Dendritic cell treated with granulocyte-macrophage colony-stimulating factor and Interleukin-4, amounts not matched to agents 40 ng/mL and 50 ng/mL, for 4 days (primary cell): ENCODE results near the gene BIRC7.

Experiments used
- H3K27ac Mint-ChIP-seq: one replicate; pipeline ENCODE4 v1.8.0; 2022; ENCODE audit warnings: mild to moderate bottlenecking, mixed read lengths
- H3K27me3 Mint-ChIP-seq: one replicate; pipeline ENCODE4 v1.8.0; 2022; ENCODE audit warnings: mild to moderate bottlenecking, mixed read lengths
- H3K36me3 Mint-ChIP-seq: one replicate; pipeline ENCODE4 v1.8.0; 2022; ENCODE audit warnings: low read depth, mixed read lengths
- H3K4me1 Mint-ChIP-seq: one replicate; pipeline ENCODE4 v1.8.0; 2022; ENCODE audit warnings: low read depth, mixed read lengths
- H3K4me3 Mint-ChIP-seq: one replicate; pipeline ENCODE4 v1.8.0; 2022; ENCODE audit warnings: mild to moderate bottlenecking, moderate library complexity, mixed read lengths
- H3K9me3 Mint-ChIP-seq: one replicate; pipeline ENCODE4 v1.8.0; 2022; ENCODE audit warnings: mixed read lengths
- intact Hi-C: fragments of 100-400 bp; cut with micrococcal nuclease; formaldehyde crosslinking; loops from one replicate; pipeline ENCODE4 v1.15.0; 2022

Gene BIRC7, protein sequence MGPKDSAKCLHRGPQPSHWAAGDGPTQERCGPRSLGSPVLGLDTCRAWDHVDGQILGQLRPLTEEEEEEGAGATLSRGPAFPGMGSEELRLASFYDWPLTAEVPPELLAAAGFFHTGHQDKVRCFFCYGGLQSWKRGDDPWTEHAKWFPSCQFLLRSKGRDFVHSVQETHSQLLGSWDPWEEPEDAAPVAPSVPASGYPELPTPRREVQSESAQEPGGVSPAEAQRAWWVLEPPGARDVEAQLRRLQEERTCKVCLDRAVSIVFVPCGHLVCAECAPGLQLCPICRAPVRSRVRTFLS

GRCh38 chr20:63235399-63235983 lies at the start of gene BIRC7:
Gene BIRC7 (plus strand): TSS chr20:63235905. CDS start chr20:63236097, 192 bp downstream.
- Mint-ChIP-seq H3K9me3 (no peaks in the 10 kb centered on the region), H3K4me1 (peaks cover 6% of the 10 kb centered on the region), H3K4me3 (no peak within 1 kb of the TSS), H3K27ac (no peak within 1 kb of the TSS), H3K27me3 (peaks cover 30% of the 10 kb centered on the region), H3K36me3 (no peaks in the 10 kb centered on the region)
- intact Hi-C loops = no loop called here

DNA sequence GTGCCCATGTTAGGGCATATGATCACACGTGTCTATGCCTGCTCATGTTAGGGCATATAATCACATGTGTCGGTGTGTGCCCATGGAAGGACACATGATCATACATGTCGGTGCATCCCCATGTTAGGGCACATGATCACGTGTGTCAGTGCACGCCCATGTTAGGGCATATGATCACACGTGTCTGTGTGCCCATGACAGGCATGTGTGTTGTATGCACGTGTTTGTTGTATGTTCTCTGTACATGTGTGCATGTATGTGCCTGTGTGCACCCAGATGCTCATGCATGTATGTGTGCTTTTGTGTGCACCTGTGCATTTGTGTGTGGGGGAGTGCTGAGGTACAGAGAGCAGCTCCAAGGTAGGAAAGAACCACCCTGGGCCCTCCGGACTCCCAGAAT lies 49.6 kb upstream of the BIRC7 start:
- no peak overlapping the region for H3K27ac Mint-ChIP-seq
- no peaks in the 10 kb centered on the region for H3K4me1 Mint-ChIP-seq
- no peak overlapping the region for H3K4me3 Mint-ChIP-seq
- peaks cover 26% of the 10 kb centered on the region for H3K27me3 Mint-ChIP-seq
- no peaks in the 10 kb centered on the region for H3K9me3 Mint-ChIP-seq
- no peaks in the 10 kb centered on the region for H3K36me3 Mint-ChIP-seq
- intact Hi-C loops = no loop called here

DNA sequence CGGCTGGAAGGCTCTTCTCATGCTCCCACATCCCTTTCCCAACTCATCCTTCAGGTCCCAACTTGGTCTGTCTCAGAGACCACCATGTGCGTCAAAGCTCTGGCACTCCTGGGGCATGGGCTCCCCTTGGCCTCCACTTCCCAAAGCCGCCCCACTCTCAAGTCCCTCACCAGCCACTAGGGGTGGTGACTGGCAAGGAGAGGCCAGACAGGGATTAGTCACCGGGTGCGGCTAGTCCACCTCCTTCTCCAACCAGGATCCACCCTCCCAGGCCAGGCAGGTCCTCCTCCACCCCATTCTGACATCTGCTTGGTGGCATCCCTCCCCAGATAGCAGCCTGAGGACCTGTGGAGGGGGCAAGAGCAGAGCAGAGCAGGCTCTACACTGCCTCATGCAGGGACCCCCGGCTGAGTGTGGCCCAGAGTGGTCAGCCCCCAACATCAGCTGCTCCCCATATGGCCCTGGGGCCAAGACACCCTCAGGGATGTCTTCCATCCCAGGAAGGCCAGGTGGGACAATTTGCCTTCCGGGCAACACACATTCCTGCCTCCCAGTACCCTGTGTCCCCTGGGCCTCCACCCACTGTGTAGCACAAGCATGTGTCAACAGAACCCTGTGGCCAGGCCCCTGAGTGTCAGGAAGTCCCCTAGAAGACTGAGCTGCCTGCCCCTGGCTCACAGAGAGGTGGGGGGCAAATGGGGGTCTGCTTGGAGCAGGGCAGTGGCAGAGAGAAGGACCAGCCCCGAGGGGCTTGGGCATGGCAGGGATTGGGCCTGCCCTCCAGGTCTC lies 49.0 kb upstream of the BIRC7 start:
- no peaks in the 10 kb centered on the region for H3K4me1 Mint-ChIP-seq
- no peak overlapping the region for H3K27ac Mint-ChIP-seq
- H3K36me3 Mint-ChIP-seq = no peaks in the 10 kb centered on the region
- H3K27me3 Mint-ChIP-seq = peaks cover 20% of the 10 kb centered on the region
- intact Hi-C loops = no loop called here
- no peak overlapping the region for H3K4me3 Mint-ChIP-seq
- no peaks in the 10 kb centered on the region for H3K9me3 Mint-ChIP-seq

GRCh38 chr20:63187338-63188158 lies 48.2 kb upstream of the BIRC7 start:
- H3K27me3 Mint-ChIP-seq = peaks cover 12% of the 10 kb centered on the region
- intact Hi-C loops = no loop called here
- H3K4me3 Mint-ChIP-seq = no peak overlapping the region
- H3K9me3 Mint-ChIP-seq = no peaks in the 10 kb centered on the region
- H3K27ac Mint-ChIP-seq = no peak overlapping the region
- H3K36me3 Mint-ChIP-seq = no peaks in the 10 kb centered on the region
- H3K4me1 Mint-ChIP-seq = no peaks in the 10 kb centered on the region

DNA sequence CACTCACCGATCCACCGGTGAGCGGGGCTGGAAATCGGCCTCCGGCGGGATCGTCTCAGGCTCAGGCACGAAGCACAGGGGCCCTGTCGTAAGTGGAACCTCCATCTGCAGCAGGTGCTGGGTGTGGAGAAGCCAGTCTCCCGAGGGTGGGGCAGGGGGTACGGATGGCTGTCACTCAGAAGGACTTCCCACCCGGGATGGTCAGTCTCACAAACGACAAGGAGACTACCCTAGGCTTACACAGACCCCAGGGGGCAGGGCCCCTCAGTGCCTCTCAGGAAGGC lies 47.6 kb upstream of the BIRC7 start:
- no peaks in the 10 kb centered on the region for H3K4me1 Mint-ChIP-seq
- intact Hi-C loops = no loop called here
- no peaks in the 10 kb centered on the region for H3K36me3 Mint-ChIP-seq
- H3K27ac Mint-ChIP-seq = no peak overlapping the region
- no peaks in the 10 kb centered on the region for H3K9me3 Mint-ChIP-seq
- H3K27me3 Mint-ChIP-seq = peaks cover 7% of the 10 kb centered on the region
- no peak overlapping the region for H3K4me3 Mint-ChIP-seq

DNA sequence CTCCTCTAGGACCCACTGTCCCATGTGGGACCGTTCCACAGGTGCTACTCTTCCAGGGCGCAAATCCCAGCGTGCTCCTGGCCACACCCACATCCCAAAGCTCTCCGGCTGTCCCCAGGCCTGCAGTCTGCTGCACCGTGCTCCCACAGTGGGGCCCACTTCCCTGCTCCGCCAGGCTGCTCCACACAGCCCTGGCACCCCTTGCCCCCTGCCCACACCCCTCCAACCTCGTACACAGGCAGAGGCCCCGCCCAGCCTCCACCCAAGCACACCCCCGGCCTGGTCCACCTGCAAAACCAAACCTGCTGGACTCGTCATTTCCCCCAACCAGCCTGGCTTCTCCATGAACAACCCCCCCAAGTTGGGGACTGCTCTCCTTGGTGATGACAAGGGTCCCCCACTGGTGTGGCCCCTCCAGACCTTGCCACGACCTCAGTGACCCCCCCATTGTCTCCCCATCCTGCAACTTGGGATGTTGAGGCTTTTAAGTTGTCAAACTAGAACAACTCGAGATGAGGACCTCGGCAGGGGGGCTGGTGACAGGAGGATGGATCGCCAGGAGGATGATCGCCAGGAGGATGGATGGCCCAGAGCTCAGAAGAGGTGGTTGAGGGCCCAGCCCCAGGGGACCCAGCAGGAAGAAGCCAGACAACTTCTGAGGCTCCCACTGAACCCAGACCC lies 46.9 kb upstream of the BIRC7 start:
- intact Hi-C loops = no loop called here
- H3K4me1 Mint-ChIP-seq = no peaks in the 10 kb centered on the region
- H3K4me3 Mint-ChIP-seq = no peak overlapping the region
- H3K9me3 Mint-ChIP-seq = no peaks in the 10 kb centered on the region
- H3K27ac Mint-ChIP-seq = no peak overlapping the region
- peaks cover 4% of the 10 kb centered on the region for H3K27me3 Mint-ChIP-seq
- H3K36me3 Mint-ChIP-seq = no peaks in the 10 kb centered on the region

DNA sequence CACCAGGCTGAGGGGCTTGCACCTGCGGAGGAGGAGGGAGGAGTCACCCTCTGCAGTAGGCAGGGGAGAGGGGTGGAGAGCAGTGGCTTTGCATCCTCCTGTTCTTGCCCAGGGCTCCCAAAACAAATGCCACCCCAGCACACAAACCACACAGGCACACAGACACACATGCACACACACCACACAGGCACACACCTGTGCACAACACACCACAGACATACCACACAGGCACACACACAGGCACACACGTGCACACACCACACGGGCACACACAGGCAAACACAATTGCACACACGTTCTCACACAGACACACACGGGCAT lies 46.4 kb upstream of the BIRC7 start:
- Mint-ChIP-seq H3K9me3 (no peaks in the 10 kb centered on the region), H3K27ac (no peak overlapping the region), H3K27me3 (peaks cover 2% of the 10 kb centered on the region), H3K36me3 (no peaks in the 10 kb centered on the region), H3K4me1 (no peaks in the 10 kb centered on the region), H3K4me3 (no peak overlapping the region)
- intact Hi-C loops = no loop called here

GRCh38 chr20:63189846-63190559 lies 45.7 kb upstream of the BIRC7 start:
- intact Hi-C loops = no loop called here
- Mint-ChIP-seq H3K4me1 (no peaks in the 10 kb centered on the region), H3K27ac (no peak overlapping the region)

DNA sequence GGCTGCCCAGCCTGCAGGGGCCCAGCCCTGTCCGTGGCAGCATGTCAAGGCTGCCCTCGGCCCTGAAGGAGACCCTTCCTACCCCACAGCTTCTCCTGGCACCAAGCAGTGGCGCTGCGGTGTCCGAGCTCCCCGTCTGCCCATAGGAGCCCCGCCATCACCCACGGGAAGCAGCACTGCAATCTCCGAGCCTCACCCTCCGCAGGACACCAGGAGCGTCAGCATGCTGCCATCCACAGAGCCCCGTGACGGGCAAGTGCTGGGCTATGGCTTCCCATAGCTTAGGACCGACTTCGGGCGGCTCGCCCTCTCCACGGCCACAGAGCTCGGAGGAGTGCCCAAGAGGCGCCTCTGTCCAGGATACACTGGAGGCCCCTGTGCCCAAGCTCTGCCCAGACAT lies 44.9 kb upstream of the BIRC7 start:
- peaks cover 14% of the 10 kb centered on the region for H3K36me3 Mint-ChIP-seq
- no peak overlapping the region for H3K27ac Mint-ChIP-seq
- intact Hi-C loops = no loop called here
- no peaks in the 10 kb centered on the region for H3K4me1 Mint-ChIP-seq
- H3K9me3 Mint-ChIP-seq = no peaks in the 10 kb centered on the region
- no peaks in the 10 kb centered on the region for H3K27me3 Mint-ChIP-seq
- no peak overlapping the region for H3K4me3 Mint-ChIP-seq

More at GRCh38 chr20:63189846-63190559, 45.7 kb upstream of the BIRC7 start:
- Mint-ChIP-seq H3K9me3 (no peaks in the 10 kb centered on the region), H3K36me3 (peaks cover 6% of the 10 kb centered on the region), H3K27me3 (no peaks in the 10 kb centered on the region), H3K4me3 (no peak overlapping the region)

- Mint-ChIP-seq H3K4me1 (no peaks in the 10 kb centered on the region), H3K27me3 (no peaks in the 10 kb centered on the region), H3K4me3 (no peak overlapping the region), H3K36me3 (peaks cover 20% of the 10 kb centered on the region), H3K27ac (no peak overlapping the region), H3K9me3 (no peaks in the 10 kb centered on the region)
- intact Hi-C loops = no loop called here
These were observed 44.3 kb upstream of the BIRC7 start for GRCh38 chr20:63191400-63191799.

DNA sequence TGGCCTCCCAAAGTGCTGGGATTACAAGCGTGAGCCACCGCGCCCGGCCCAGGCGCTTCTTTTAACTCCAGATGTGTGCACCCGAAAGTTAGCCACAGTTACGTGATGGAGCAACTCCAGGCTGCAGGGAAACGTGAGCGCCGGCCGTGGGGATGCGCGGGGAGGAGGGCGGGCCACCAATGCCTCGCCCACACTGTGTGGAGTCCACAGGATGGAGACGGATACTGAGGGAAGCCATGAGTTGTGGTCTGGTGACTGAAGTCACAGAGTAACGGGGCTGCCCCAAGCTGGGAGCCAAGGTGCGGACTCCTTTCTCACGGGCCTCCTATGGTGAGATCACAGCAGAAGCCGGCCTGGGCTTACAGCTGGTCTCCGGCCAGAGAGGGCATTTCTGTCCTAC lies 43.0 kb upstream of the BIRC7 start:
- intact Hi-C loops = no loop called here
- Mint-ChIP-seq H3K4me1 (peaks cover 12% of the 10 kb centered on the region), H3K9me3 (no peaks in the 10 kb centered on the region), H3K36me3 (peaks cover 33% of the 10 kb centered on the region), H3K27ac (no peak overlapping the region), H3K27me3 (no peaks in the 10 kb centered on the region), H3K4me3 (no peak overlapping the region)

GRCh38 chr20:63194007-63194796 lies 41.5 kb upstream of the BIRC7 start:
- H3K27me3 Mint-ChIP-seq = no peaks in the 10 kb centered on the region
- no peak overlapping the region for H3K4me3 Mint-ChIP-seq
- peaks cover 48% of the 10 kb centered on the region for H3K36me3 Mint-ChIP-seq
- intact Hi-C loops = no loop called here
- no peak overlapping the region for H3K27ac Mint-ChIP-seq
- H3K9me3 Mint-ChIP-seq = no peaks in the 10 kb centered on the region
- peaks cover 18% of the 10 kb centered on the region for H3K4me1 Mint-ChIP-seq

- Mint-ChIP-seq H3K4me3 (no peak overlapping the region), H3K27ac (no peak overlapping the region), H3K36me3 (peaks cover 54% of the 10 kb centered on the region), H3K4me1 (peaks cover 18% of the 10 kb centered on the region), H3K27me3 (no peaks in the 10 kb centered on the region), H3K9me3 (no peaks in the 10 kb centered on the region)
- intact Hi-C loops = no loop called here
These were observed 40.9 kb upstream of the BIRC7 start for GRCh38 chr20:63194797-63195173.
